Activated CD8-positive, alpha-beta memory T cell treated with anti-CD3 and anti-CD28 coated beads for 36 hours (primary cell): ENCODE measurements around the gene RAI1. TPM values are rescaled to one million over a fixed set of nuclear protein-coding genes. Genes with fewer than 3 reads are reported as not detected.
"Not testable (repeated sequence)": the region's sequence is repeated elsewhere in the genome, so short reads cannot be mapped to it uniquely, and the experiment has no call there.

Experiments
- CTCF ChIA-PET: fragments of 350-600 bp; sonication (Branson Sonifier 250); formaldehyde crosslinking; loops from one replicate; lab custom pipeline; 2021; ENCODE audit warnings: antibody characterized with exemption; lab: Charles Lee
- POLR2A ChIA-PET: fragments of 350-600 bp; sonication (Branson Sonifier 250); formaldehyde crosslinking; loops from one replicate; lab custom pipeline; 2021; ENCODE audit warnings: antibody characterized with exemption; lab: Charles Lee
- total RNA-seq, 2 experiments: library from RNA; stranded (reverse); gene quantifications; one replicate each; pipeline ENCODE4 v1.2.3, GENCODE V29; 2021

Gene RAI1
- 10 to 100 TPM; 21.3 to 21.6 TPM for total RNA-seq

GRCh38 chr17:17681187-17681743 is at the start of gene RAI1:
TSS of gene RAI1 (plus strand) at chr17:17681458. CDS start at chr17:17792949, 111,491 bp downstream.
- POLR2A ChIA-PET, result interaction anchor here (1.1 to 1.4 kb wide), 6 partner anchors 10 to 159 kb away, joined by 3 to 8 read pairs (median 5); partner anchors contain the start of gene SREBF1
- CTCF ChIA-PET, result interaction anchor here (0.5 to 2.0 kb wide), 13 partner anchors 9 to 347 kb away, joined by 3 to 12 read pairs (median 4); no protein-coding TSS in a partner anchor

GRCh38 chr17:17632690-17633089 is 48.6 kb upstream of the RAI1 start:
- ChIA-PET CTCF (interaction anchor here (0.8 to 1.0 kb wide), 2 partner anchors 41 to 276 kb away, joined by 3 read pairs; partner anchors contain the start of gene PEMT), POLR2A (interaction anchor here (0.6 kb wide), 1 partner anchor 585 kb away, joined by 3 read pairs; no protein-coding TSS in a partner anchor)

GRCh38 chr17:17633310-17633709 is 47.9 kb upstream of the RAI1 start:
- POLR2A ChIA-PET, result no interaction called here
- CTCF ChIA-PET, result interaction anchor here (0.8 to 1.0 kb wide), 2 partner anchors 42 to 277 kb away, joined by 3 read pairs; partner anchors contain the start of gene PEMT

- ChIA-PET POLR2A (no interaction called here), CTCF (interaction anchor here (1.8 kb wide), 1 partner anchor 139 kb away, joined by 5 read pairs; the partner anchor contains the start of gene RASD1)
Observed at GRCh38 chr17:17635126-17635525, 46.1 kb upstream of the RAI1 start.

- CTCF ChIA-PET, result interaction anchor here (1.3 to 1.8 kb wide), 2 partner anchors 45 to 139 kb away, joined by 3 to 5 read pairs; partner anchors contain the start of genes PEMT and RASD1
- POLR2A ChIA-PET, result not testable (repeated sequence)
Observed at GRCh38 chr17:17635537-17636271, 45.6 kb upstream of the RAI1 start.

- POLR2A ChIA-PET, result no interaction called here
- CTCF ChIA-PET, result interaction anchor here (1.3 kb wide), 1 partner anchor 45 kb away, joined by 3 read pairs; the partner anchor contains the start of gene PEMT
Observed at GRCh38 chr17:17636272-17636885, 44.9 kb upstream of the RAI1 start.

- CTCF ChIA-PET, result interaction anchor here (1.3 kb wide), 1 partner anchor 283 kb away, joined by 5 read pairs; no protein-coding TSS in a partner anchor
- POLR2A ChIA-PET, result no interaction called here
Observed at GRCh38 chr17:17638467-17638866, 42.8 kb upstream of the RAI1 start.

- CTCF ChIA-PET, result interaction anchor here (1.3 to 3.4 kb wide), 3 partner anchors 26 to 199 kb away, joined by 3 to 30 read pairs (median 5); partner anchors contain the start of gene RASD1
- POLR2A ChIA-PET, result not testable (repeated sequence)
Observed at GRCh38 chr17:17639661-17640270, 41.5 kb upstream of the RAI1 start.

- CTCF ChIA-PET, result interaction anchor here (0.5 to 3.4 kb wide), 22 partner anchors 24 to 313 kb away, joined by 3 to 46 read pairs (median 4); partner anchors contain the start of gene RASD1
- POLR2A ChIA-PET, result no interaction called here
Observed at GRCh38 chr17:17641621-17642409, 39.4 kb upstream of the RAI1 start.

- POLR2A ChIA-PET, result not testable (repeated sequence)
- CTCF ChIA-PET, result interaction anchor here (1.6 kb wide), 1 partner anchor 291 kb away, joined by 7 read pairs; no protein-coding TSS in a partner anchor
Observed at GRCh38 chr17:17645148-17645547, 36.1 kb upstream of the RAI1 start.

- CTCF ChIA-PET, result interaction anchor here (1.2 to 1.6 kb wide), 2 partner anchors 149 to 292 kb away, joined by 5 to 7 read pairs; no protein-coding TSS in a partner anchor
- POLR2A ChIA-PET, result no interaction called here
Observed at GRCh38 chr17:17645961-17646360, 35.3 kb upstream of the RAI1 start.

GRCh38 chr17:17647524-17648178 is 33.6 kb upstream of the RAI1 start:
- POLR2A ChIA-PET, result no interaction called here
- CTCF ChIA-PET, result interaction anchor here (2.1 kb wide), 1 partner anchor 292 kb away, joined by 6 read pairs; no protein-coding TSS in a partner anchor

- ChIA-PET POLR2A (no interaction called here), CTCF (interaction anchor here (2.1 kb wide), 1 partner anchor 293 kb away, joined by 6 read pairs; no protein-coding TSS in a partner anchor)
Observed at GRCh38 chr17:17648762-17649161, 32.5 kb upstream of the RAI1 start.

- ChIA-PET POLR2A (no interaction called here), CTCF (no interaction called here)
Observed at GRCh38 chr17:17650959-17651358, 30.3 kb upstream of the RAI1 start.

GRCh38 chr17:17653343-17653742 is 27.9 kb upstream of the RAI1 start:
- ChIA-PET CTCF (interaction anchor here (1.5 kb wide), 1 partner anchor 157 kb away, joined by 3 read pairs; no protein-coding TSS in a partner anchor), POLR2A (no interaction called here)

GRCh38 chr17:17659340-17659739 is 21.9 kb upstream of the RAI1 start:
- CTCF ChIA-PET, result no interaction called here

GRCh38 chr17:17661134-17661533 is 20.1 kb upstream of the RAI1 start:
- ChIA-PET CTCF (no interaction called here), POLR2A (no interaction called here)

More at GRCh38 chr17:17659340-17659739, 21.9 kb upstream of the RAI1 start:
- POLR2A ChIA-PET, result interaction anchor here (0.6 kb wide), 1 partner anchor 209 kb away, joined by 5 read pairs; no protein-coding TSS in a partner anchor
